Activated CD8-positive, alpha-beta T cell treated with anti-CD3 and anti-CD28 coated beads, Interleukin-2, amount 10 ng/mL, durations not matched to agents 7 days and 5 days (primary cell): ENCODE results near the gene GALNT17. TPM values are rescaled to one million over a fixed set of nuclear protein-coding genes. Genes with fewer than 3 reads are reported as not detected.
"Not testable (repeated sequence)": the region's sequence is repeated elsewhere in the genome, so short reads cannot be mapped to it uniquely, and the experiment has no call there.

Experiments
- ATAC-seq: fragments of 150-1000 bp; cut with Tn5 transposase; one replicate; pipeline ENCODE4 v1.10.0; 2021; ENCODE audit warnings: moderate library complexity
- CTCF ChIA-PET: fragments of 350-600 bp; sonication (Branson Sonifier 250); formaldehyde crosslinking; loops from one replicate; lab custom pipeline; 2021; ENCODE audit warnings: antibody characterized with exemption; lab: Charles Lee
- POLR2A ChIA-PET: fragments of 350-600 bp; sonication (Branson Sonifier 250); formaldehyde crosslinking; loops from one replicate; lab custom pipeline; 2021; ENCODE audit warnings: antibody characterized with exemption; lab: Charles Lee
- DNase-seq: peaks from one replicate; pipeline ENCODE4 v3.0.0-alpha.2; 2020
- H3K27ac Mint-ChIP-seq: one replicate; pipeline ENCODE4 v1.8.0; 2021; ENCODE audit warnings: mild to moderate bottlenecking, mixed read lengths
- H3K27me3 Mint-ChIP-seq: one replicate; pipeline ENCODE4 v1.8.0; 2021; ENCODE audit warnings: low read depth, mixed read lengths
- H3K36me3 Mint-ChIP-seq: one replicate; pipeline ENCODE4 v1.8.0; 2021; ENCODE audit warnings: low read depth, mixed read lengths
- H3K4me1 Mint-ChIP-seq: one replicate; pipeline ENCODE4 v1.8.0; 2021; ENCODE audit warnings: low read depth, mixed read lengths
- H3K4me3 Mint-ChIP-seq: one replicate; pipeline ENCODE4 v1.8.0; 2021; ENCODE audit warnings: mild to moderate bottlenecking, mixed read lengths
- H3K9me3 Mint-ChIP-seq: one replicate; pipeline ENCODE4 v1.8.0; 2022; ENCODE audit warnings: mixed read lengths; ENCODE audit not compliant: insufficient read depth
- total RNA-seq, 2 experiments: library from RNA; stranded (reverse); gene quantifications; one replicate each; pipeline ENCODE4 v1.2.3, GENCODE V29; 2021

The GALNT17 gene
- total RNA-seq, 2 experiments from 2014 or later = not detected

- H3K4me3 Mint-ChIP-seq = no peak overlapping the region
- DNase-seq (no peak), ATAC-seq (no peak)
- ChIA-PET POLR2A (no interaction called here), CTCF (no interaction called here)
- peaks cover 5% of the 10 kb centered on the region for H3K9me3 Mint-ChIP-seq
- H3K4me1 Mint-ChIP-seq = no peaks in the 10 kb centered on the region
- no peaks in the 10 kb centered on the region for H3K36me3 Mint-ChIP-seq
- no peaks in the 10 kb centered on the region for H3K27me3 Mint-ChIP-seq
- H3K27ac Mint-ChIP-seq = no peak overlapping the region
Observed at GRCh38 chr7:71584256-71584655, 452.3 kb downstream of the GALNT17 start.

GRCh38 chr7:71591876-71592275, 459.9 kb downstream of the GALNT17 start:
- Mint-ChIP-seq H3K36me3 (no peaks in the 10 kb centered on the region), H3K27me3 (no peaks in the 10 kb centered on the region), H3K4me3 (no peak overlapping the region), H3K27ac (no peak overlapping the region), H3K9me3 (peaks cover 25% of the 10 kb centered on the region), H3K4me1 (no peaks in the 10 kb centered on the region)
- POLR2A ChIA-PET = no interaction called here
- no peak for ATAC-seq
- no peak for DNase-seq
- CTCF ChIA-PET = no interaction called here

DNA sequence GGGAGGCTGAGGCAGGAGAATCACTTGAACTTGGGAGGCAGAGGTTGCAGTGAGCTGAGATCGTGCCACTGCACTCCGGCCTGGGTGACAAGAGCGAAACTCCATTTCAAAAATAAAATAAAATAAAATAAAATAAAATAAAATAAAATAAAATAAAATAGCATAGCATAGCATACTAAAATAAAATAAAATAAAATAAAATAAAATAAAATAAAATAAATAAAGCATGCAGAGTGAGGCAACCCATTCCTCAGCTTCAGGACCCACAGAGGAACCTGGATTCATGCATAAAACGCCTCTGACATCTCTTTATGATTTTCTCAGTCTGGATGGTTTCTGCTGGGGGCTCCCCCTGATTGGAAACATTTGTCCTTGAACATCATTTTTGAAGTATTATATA, 460.4 kb downstream of the GALNT17 start:
- H3K27ac Mint-ChIP-seq, H3K4me3 Mint-ChIP-seq, POLR2A ChIA-PET, H3K27me3 Mint-ChIP-seq, H3K4me1 Mint-ChIP-seq, DNase-seq, H3K36me3 Mint-ChIP-seq, ATAC-seq, CTCF ChIA-PET: not testable (repeated sequence)
- H3K9me3 Mint-ChIP-seq = peaks cover 25% of the 10 kb centered on the region

- no peak overlapping the region for H3K27ac Mint-ChIP-seq
- no peak for ATAC-seq
- no peak for DNase-seq
- no peaks in the 10 kb centered on the region for H3K27me3 Mint-ChIP-seq
- no peak overlapping the region for H3K4me3 Mint-ChIP-seq
- H3K36me3 Mint-ChIP-seq = no peaks in the 10 kb centered on the region
- peaks cover 26% of the 10 kb centered on the region for H3K9me3 Mint-ChIP-seq
- CTCF ChIA-PET = no interaction called here
- no peaks in the 10 kb centered on the region for H3K4me1 Mint-ChIP-seq
- POLR2A ChIA-PET = no interaction called here
Observed at GRCh38 chr7:71594736-71595135, 462.8 kb downstream of the GALNT17 start.

- ChIA-PET CTCF (no interaction called here), POLR2A (no interaction called here)
- Mint-ChIP-seq H3K27ac (no peak overlapping the region), H3K4me1 (no peaks in the 10 kb centered on the region), H3K4me3 (no peak overlapping the region), H3K36me3 (no peaks in the 10 kb centered on the region), H3K27me3 (no peaks in the 10 kb centered on the region), H3K9me3 (peaks cover 22% of the 10 kb centered on the region)
- ATAC-seq (no peak), DNase-seq (no peak)
Observed at GRCh38 chr7:71595176-71595575, 463.2 kb downstream of the GALNT17 start.

- H3K9me3 Mint-ChIP-seq = peaks cover 23% of the 10 kb centered on the region
- H3K4me1 Mint-ChIP-seq = no peaks in the 10 kb centered on the region
- ChIA-PET POLR2A (no interaction called here), CTCF (no interaction called here)
- DNase-seq = no peak
- no peaks in the 10 kb centered on the region for H3K27me3 Mint-ChIP-seq
- H3K36me3 Mint-ChIP-seq = no peaks in the 10 kb centered on the region
- H3K27ac Mint-ChIP-seq = no peak overlapping the region
- no peak overlapping the region for H3K4me3 Mint-ChIP-seq
- ATAC-seq = no peak
Observed at GRCh38 chr7:71598553-71598952, 466.6 kb downstream of the GALNT17 start.

GRCh38 chr7:71601851-71602250, 469.9 kb downstream of the GALNT17 start:
- ChIA-PET CTCF (no interaction called here), POLR2A (no interaction called here)
- peaks cover 10% of the 10 kb centered on the region for H3K9me3 Mint-ChIP-seq
- no peaks in the 10 kb centered on the region for H3K27me3 Mint-ChIP-seq
- no peaks in the 10 kb centered on the region for H3K36me3 Mint-ChIP-seq
- no peak overlapping the region for H3K4me3 Mint-ChIP-seq
- no peaks in the 10 kb centered on the region for H3K4me1 Mint-ChIP-seq
- ATAC-seq = no peak
- DNase-seq = no peak
- no peak overlapping the region for H3K27ac Mint-ChIP-seq

DNA sequence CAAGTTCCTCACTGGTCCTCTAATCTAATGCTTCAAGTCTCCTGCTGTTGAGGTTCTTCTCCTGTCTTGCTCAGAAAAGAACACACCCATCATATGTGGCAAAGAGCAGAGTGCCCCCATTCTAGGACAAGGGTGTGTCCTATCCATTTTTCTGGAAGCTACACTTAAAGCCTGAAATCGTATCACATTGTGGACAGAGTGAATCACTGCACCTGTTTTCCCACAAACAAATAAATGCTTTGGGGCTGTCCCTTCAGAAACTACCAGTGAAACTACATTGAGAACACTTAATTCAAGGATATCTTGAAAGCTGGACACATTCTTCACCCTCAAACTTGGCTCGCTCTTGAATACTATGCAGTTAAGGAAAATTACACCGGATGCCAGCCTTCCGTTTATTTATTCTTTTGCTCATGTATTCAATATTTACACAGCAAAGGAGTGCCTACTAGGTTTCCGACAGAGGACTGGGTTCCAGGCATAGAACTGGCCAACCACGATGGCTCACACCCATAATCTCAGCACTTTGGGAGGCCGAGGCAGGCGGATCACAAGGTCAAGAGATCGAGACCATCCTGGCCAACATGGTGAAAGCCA, 473.0 kb downstream of the GALNT17 start:
- Mint-ChIP-seq H3K27me3 (no peaks in the 10 kb centered on the region), H3K36me3 (no peaks in the 10 kb centered on the region), H3K9me3 (peaks cover 7% of the 10 kb centered on the region), H3K4me3 (no peak overlapping the region), H3K4me1 (no peaks in the 10 kb centered on the region), H3K27ac (no peak overlapping the region)
- no peak for ATAC-seq
- POLR2A ChIA-PET = no interaction called here
- CTCF ChIA-PET = no interaction called here
- no peak for DNase-seq

DNA sequence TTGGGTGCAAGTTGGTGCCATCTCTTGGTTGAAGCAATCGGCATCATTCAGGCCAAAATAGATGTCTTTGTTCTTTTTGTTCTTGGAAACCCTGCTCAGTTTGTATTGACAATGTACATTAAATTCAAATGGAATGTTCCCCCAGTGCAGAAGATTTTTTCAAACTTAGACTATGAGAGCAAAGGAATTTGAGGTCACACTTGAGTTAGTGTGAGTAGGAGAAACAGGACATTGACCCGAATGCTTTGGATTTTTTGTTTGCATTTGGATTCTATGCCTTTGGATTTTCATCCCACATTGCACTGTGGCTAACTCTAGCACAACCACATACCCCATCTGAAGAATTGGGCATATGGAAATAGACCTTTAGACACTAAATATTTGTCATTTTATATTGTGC, 480.0 kb downstream of the GALNT17 start:
- H3K4me1 Mint-ChIP-seq = no peaks in the 10 kb centered on the region
- no peak overlapping the region for H3K27ac Mint-ChIP-seq
- CTCF ChIA-PET = no interaction called here
- no peaks in the 10 kb centered on the region for H3K27me3 Mint-ChIP-seq
- no peaks in the 10 kb centered on the region for H3K9me3 Mint-ChIP-seq
- ATAC-seq (no peak), DNase-seq (no peak)
- no peaks in the 10 kb centered on the region for H3K36me3 Mint-ChIP-seq
- H3K4me3 Mint-ChIP-seq = no peak overlapping the region
- POLR2A ChIA-PET = no interaction called here

GRCh38 chr7:71612911-71613310, 481.0 kb downstream of the GALNT17 start:
- ATAC-seq (no peak), DNase-seq (no peak)
- no peaks in the 10 kb centered on the region for H3K36me3 Mint-ChIP-seq
- no peak overlapping the region for H3K4me3 Mint-ChIP-seq
- CTCF ChIA-PET = no interaction called here
- no peaks in the 10 kb centered on the region for H3K27me3 Mint-ChIP-seq
- POLR2A ChIA-PET = no interaction called here
- no peaks in the 10 kb centered on the region for H3K9me3 Mint-ChIP-seq
- no peak overlapping the region for H3K27ac Mint-ChIP-seq
- H3K4me1 Mint-ChIP-seq = no peaks in the 10 kb centered on the region

GRCh38 chr7:71613313-71613712, 481.4 kb downstream of the GALNT17 start:
- no peak overlapping the region for H3K27ac Mint-ChIP-seq
- H3K4me1 Mint-ChIP-seq = no peaks in the 10 kb centered on the region
- ChIA-PET POLR2A (no interaction called here), CTCF (no interaction called here)
- no peaks in the 10 kb centered on the region for H3K36me3 Mint-ChIP-seq
- DNase-seq (no peak), ATAC-seq (no peak)
- H3K4me3 Mint-ChIP-seq = no peak overlapping the region
- H3K27me3 Mint-ChIP-seq = no peaks in the 10 kb centered on the region
- H3K9me3 Mint-ChIP-seq = no peaks in the 10 kb centered on the region

DNA sequence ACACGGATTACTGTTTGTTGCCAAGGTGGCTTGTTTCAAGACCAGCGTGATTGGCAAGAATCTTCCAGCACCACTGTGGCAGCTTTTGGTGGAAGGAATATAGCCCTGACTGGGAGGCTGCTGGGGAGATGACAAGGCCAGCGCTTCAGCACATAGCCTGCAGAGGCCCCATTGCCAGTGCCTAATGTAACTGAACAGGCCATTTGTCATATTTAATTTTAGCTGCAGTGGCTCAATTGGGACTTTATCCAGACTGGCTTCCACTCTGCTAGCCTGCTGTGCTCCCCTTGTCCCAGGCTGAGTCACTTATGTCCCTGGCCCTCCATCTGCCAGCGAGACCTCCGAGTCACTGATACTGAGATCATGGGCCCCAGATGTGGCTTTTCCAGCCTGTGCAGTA, 483.1 kb downstream of the GALNT17 start:
- ChIA-PET POLR2A (no interaction called here), CTCF (no interaction called here)
- Mint-ChIP-seq H3K4me1 (no peaks in the 10 kb centered on the region), H3K27ac (no peak overlapping the region), H3K27me3 (no peaks in the 10 kb centered on the region), H3K9me3 (peaks cover 6% of the 10 kb centered on the region), H3K4me3 (no peak overlapping the region), H3K36me3 (no peaks in the 10 kb centered on the region)
- ATAC-seq (no peak), DNase-seq (no peak)

DNA sequence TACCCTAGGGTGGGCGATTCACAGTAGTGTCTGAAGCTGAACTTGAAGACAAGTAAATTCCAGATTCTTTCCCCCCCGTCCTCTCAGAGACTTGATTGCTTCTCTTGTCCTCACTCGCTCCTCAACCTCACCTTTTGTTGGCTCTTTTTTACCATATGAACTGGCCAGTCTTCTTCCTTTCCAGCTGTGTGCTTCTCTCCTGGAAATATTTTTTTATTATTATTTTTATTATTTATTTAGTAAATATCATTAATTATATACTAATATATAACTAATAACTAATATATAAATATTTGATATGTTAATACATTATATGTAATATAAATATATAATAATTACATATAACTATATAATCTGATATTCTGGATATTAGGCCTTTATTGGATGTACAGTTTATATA, 484.3 kb downstream of the GALNT17 start:
- no peaks in the 10 kb centered on the region for H3K36me3 Mint-ChIP-seq
- CTCF ChIA-PET = no interaction called here
- POLR2A ChIA-PET = no interaction called here

More for the DNA sequence above, 484.3 kb downstream of the GALNT17 start:
- no peaks in the 10 kb centered on the region for H3K4me1 Mint-ChIP-seq
- peaks cover 6% of the 10 kb centered on the region for H3K9me3 Mint-ChIP-seq
- no peak for ATAC-seq
- no peak overlapping the region for H3K27ac Mint-ChIP-seq
- H3K4me3 Mint-ChIP-seq = no peak overlapping the region
- no peaks in the 10 kb centered on the region for H3K27me3 Mint-ChIP-seq
- DNase-seq = no peak
